Keratinocyte (primary cell): ENCODE data around the gene SYT8. TPM values are rescaled to one million over a fixed set of nuclear protein-coding genes. Genes with fewer than 3 reads are reported as not detected.

ENCODE experiments used
- DNase-seq: peaks from one replicate; pipeline ENCODE4 v3.0.0-alpha.2; 2011; ENCODE audit warnings: low read depth, missing footprints, low spot score
- FAIRE-seq: peaks from 2 replicates; lab custom pipeline; 2011; peaks lifted over from hg19 to GRCh38; lab: Jason Lieb, UNC
- H2AFZ ChIP-seq: 2 replicates; pipeline ENCODE4 v1.6.0; 2012; ENCODE audit warnings: low read length, control low read depth, inconsistent platforms; ENCODE audit not compliant: control insufficient read depth
- H3K27ac ChIP-seq: 2 replicates; pipeline ENCODE4 v1.5.1; 2011; ENCODE audit warnings: low read length; ENCODE audit not compliant: control insufficient read depth, insufficient read depth
- H3K27me3 ChIP-seq: 3 replicates; pipeline ENCODE4 v1.6.0; 2011; ENCODE audit warnings: low read length; ENCODE audit not compliant: control insufficient read depth, insufficient read depth; ENCODE audit errors: extremely low read depth
- H3K36me3 ChIP-seq, 2 experiments: 2 replicates in 1 of 2; 3 replicates in 1 of 2; pipeline ENCODE4 v1.5.1; 2011; ENCODE audit warnings: low read length in 2 of 2, mild to moderate bottlenecking in 1 of 2; ENCODE audit not compliant: control insufficient read depth in 2 of 2, insufficient read depth in 2 of 2; ENCODE audit errors: extremely low read depth in 1 of 2
- H3K4me1 ChIP-seq: 3 replicates; pipeline ENCODE4 v1.5.1; 2011; ENCODE audit warnings: low read length; ENCODE audit not compliant: control insufficient read depth, insufficient read depth; ENCODE audit errors: extremely low read depth
- H3K4me2 ChIP-seq: 3 replicates; pipeline ENCODE4 v1.6.0; 2011; ENCODE audit warnings: low read depth, low read length; ENCODE audit not compliant: control insufficient read depth, insufficient read depth; ENCODE audit errors: extremely low read depth
- H3K4me3 ChIP-seq, 3 experiments: fragments of 200-600 bp in 1 of 3; sonication (generic) in 1 of 3; 2 replicates in 2 of 3; 3 replicates in 1 of 3; pipeline ENCODE4 v1.5.1; 2011 to 2016; ENCODE audit warnings: low read length in 3 of 3, mild to moderate bottlenecking in 3 of 3, control low read depth in 2 of 3, inconsistent platforms in 1 of 3, low read depth in 1 of 3, mixed read lengths in 1 of 3, mixed run types in 1 of 3, moderate library complexity in 1 of 3; ENCODE audit not compliant: control insufficient read depth in 2 of 3, insufficient read depth in 2 of 3; ENCODE audit errors: extremely low read depth in 1 of 3
- H3K79me2 ChIP-seq: 2 replicates; pipeline ENCODE4 v1.6.0; 2012; ENCODE audit warnings: low read length; ENCODE audit not compliant: control insufficient read depth, insufficient read depth
- H3K9ac ChIP-seq: 3 replicates; pipeline ENCODE4 v1.6.0; 2011; ENCODE audit warnings: low read length; ENCODE audit not compliant: control insufficient read depth, insufficient read depth; ENCODE audit errors: extremely low read depth
- H3K9me1 ChIP-seq: 3 replicates; pipeline ENCODE4 v1.6.0; 2011; ENCODE audit warnings: low read length; ENCODE audit not compliant: control insufficient read depth, insufficient read depth; ENCODE audit errors: extremely low read depth
- H3K9me3 ChIP-seq: 2 replicates; pipeline ENCODE4 v1.5.1; 2012; ENCODE audit warnings: low read depth, low read length; ENCODE audit not compliant: control insufficient read depth
- H4K20me1 ChIP-seq: 3 replicates; pipeline ENCODE4 v1.6.0; 2011; ENCODE audit warnings: low read length; ENCODE audit not compliant: control insufficient read depth, insufficient read depth; ENCODE audit errors: extremely low read depth
- EZH2 ChIP-seq: IDR thresholded peaks from one replicate; pipeline ENCODE4 v1.6.1; 2012; ENCODE audit warnings: inconsistent platforms, mild to moderate bottlenecking, low read length, moderate library complexity
- dilution Hi-C: fragments of 300-500 bp; cut with MboI; formaldehyde crosslinking; loops from one replicate; pipeline ENCODE4 v1.7.0; 2020; ENCODE audit warnings: low sequenced_read_pairs; ENCODE audit not compliant: extremely low pct_ligation_motif_present
- polyA plus RNA-seq, 5 experiments: library from polyadenylated mRNA; depleted of rRNA in 3 of 5; stranded (reverse) in 3 of 5; stranded (forward) in 1 of 5; unstranded in 1 of 5; fragments of >200 nt; gene quantifications; 1 replicate in 1 of 5; 2 replicates in 3 of 5; 3 replicates in 1 of 5; pipeline versions ENCODE4 v1.2.1 to v1.2.3, GENCODE V29; 2011 to 2012; ENCODE audit warnings: missing spikeins in 2 of 5, low read depth in 1 of 5, low replicate concordance in 1 of 5
- TF ChIP-seq, protein P1 (sequence below), 3 experiments: IDR thresholded peaks in 1 of 3; conservative IDR thresholded peaks in 1 of 3; optimal IDR thresholded peaks in 1 of 3; 2 replicates in 2 of 3; 3 replicates in 1 of 3; pipeline versions ENCODE3 to v1.5.1; 2011; ENCODE audit warnings: low read length in 3 of 3, mild to moderate bottlenecking in 3 of 3, moderate library complexity in 2 of 3, control low read depth in 1 of 3, inconsistent platforms in 1 of 3; ENCODE audit not compliant: insufficient read depth in 2 of 3; ENCODE audit errors: extremely low read depth in 1 of 3

The SYT8 gene
- polyA plus RNA-seq, 1 donor (not counting 4 experiments of a cell fraction or from before 2014, with no cell fraction given), result 19.3 TPM

GRCh38 chr11:1836011-1836945, 1.5 kb downstream of the SYT8 start:
- Histone ChIP-seq H3K9me3 (no peaks in the 10 kb centered on the region), H3K27me3 (no peaks in the 10 kb centered on the region), H3K27ac (peak overlapping the region; percentile 96), H3K79me2 (peaks cover 23% of the 10 kb centered on the region), H3K4me2 (peak overlapping the region; percentile 94), H3K4me1 (peaks cover 59% of the 10 kb centered on the region), H3K4me3 (peak overlapping the region; percentile 38 to 65 (median 65)), H2AFZ (no peak overlapping the region), H3K9ac (peak overlapping the region; percentile 79), H3K36me3 (no peaks in the 10 kb centered on the region), H4K20me1 (no peaks in the 10 kb centered on the region), H3K9me1 (no peaks in the 10 kb centered on the region)
- TF ChIP-seq, protein P1, sequence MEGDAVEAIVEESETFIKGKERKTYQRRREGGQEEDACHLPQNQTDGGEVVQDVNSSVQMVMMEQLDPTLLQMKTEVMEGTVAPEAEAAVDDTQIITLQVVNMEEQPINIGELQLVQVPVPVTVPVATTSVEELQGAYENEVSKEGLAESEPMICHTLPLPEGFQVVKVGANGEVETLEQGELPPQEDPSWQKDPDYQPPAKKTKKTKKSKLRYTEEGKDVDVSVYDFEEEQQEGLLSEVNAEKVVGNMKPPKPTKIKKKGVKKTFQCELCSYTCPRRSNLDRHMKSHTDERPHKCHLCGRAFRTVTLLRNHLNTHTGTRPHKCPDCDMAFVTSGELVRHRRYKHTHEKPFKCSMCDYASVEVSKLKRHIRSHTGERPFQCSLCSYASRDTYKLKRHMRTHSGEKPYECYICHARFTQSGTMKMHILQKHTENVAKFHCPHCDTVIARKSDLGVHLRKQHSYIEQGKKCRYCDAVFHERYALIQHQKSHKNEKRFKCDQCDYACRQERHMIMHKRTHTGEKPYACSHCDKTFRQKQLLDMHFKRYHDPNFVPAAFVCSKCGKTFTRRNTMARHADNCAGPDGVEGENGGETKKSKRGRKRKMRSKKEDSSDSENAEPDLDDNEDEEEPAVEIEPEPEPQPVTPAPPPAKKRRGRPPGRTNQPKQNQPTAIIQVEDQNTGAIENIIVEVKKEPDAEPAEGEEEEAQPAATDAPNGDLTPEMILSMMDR (optimal IDR thresholded peaks at IDR 0.05 in 1 of 3, IDR thresholded peaks at IDR 0.05 in 1 of 3, conservative IDR thresholded peaks at IDR 0.05 in 1 of 3; ENCODE audit: extremely low read depth in 1 of 3, insufficient read depth in 2 of 3, low read length in 3 of 3), result no peak
- TF ChIP-seq EZH2, result no peak
- FAIRE-seq (no peak), DNase-seq (no peak)
- dilution Hi-C loops, result no loop called here

- TF ChIP-seq EZH2, result no peak
- TF ChIP-seq, protein P1 (optimal IDR thresholded peaks at IDR 0.05 in 1 of 3, IDR thresholded peaks at IDR 0.05 in 1 of 3, conservative IDR thresholded peaks at IDR 0.05 in 1 of 3; ENCODE audit: extremely low read depth in 1 of 3, insufficient read depth in 2 of 3, low read length in 3 of 3), result peak in 2 of 3 experiments; percentile 75 to 95
- Histone ChIP-seq H3K36me3 (no peaks in the 10 kb centered on the region), H4K20me1 (no peaks in the 10 kb centered on the region), H3K4me3 (peak overlapping the region; percentile 2 to 38 (median 33)), H3K27me3 (no peaks in the 10 kb centered on the region), H3K27ac (no peak overlapping the region), H3K9me3 (no peaks in the 10 kb centered on the region), H3K9ac (no peak overlapping the region), H3K4me1 (peaks cover 57% of the 10 kb centered on the region), H3K4me2 (peak overlapping the region; percentile 94), H3K79me2 (peaks cover 23% of the 10 kb centered on the region), H3K9me1 (no peaks in the 10 kb centered on the region), H2AFZ (no peak overlapping the region)
- FAIRE-seq, result no peak
- DNase-seq, result no peak
- dilution Hi-C loops, result no loop called here
Measured at GRCh38 chr11:1837171-1838076, 2.6 kb downstream of the SYT8 start.
